Endometrial microvascular endothelial cells (primary cell): ENCODE data around the gene MAST4. TPM values are rescaled to one million over a fixed set of nuclear protein-coding genes. Genes with fewer than 3 reads are reported as not detected.

Experiments
- in situ Hi-C: cut with HindIII; loops from 2 replicates; pipeline ENCODE4 v1.10.0; 2017; ENCODE audit warnings: low sequenced_read_pairs, low pct_unique_long_range_greater_than_20kb; ENCODE audit errors: inconsistent ontology term
- total RNA-seq: library from RNA; depleted of rRNA; stranded (reverse); fragments of >200 nt; gene quantifications from one replicate; pipeline ENCODE4 v1.2.3, GENCODE V29; 2015; ENCODE audit errors: inconsistent ontology term

MAST4 gene
- total RNA-seq, result 29.3 TPM

DNA sequence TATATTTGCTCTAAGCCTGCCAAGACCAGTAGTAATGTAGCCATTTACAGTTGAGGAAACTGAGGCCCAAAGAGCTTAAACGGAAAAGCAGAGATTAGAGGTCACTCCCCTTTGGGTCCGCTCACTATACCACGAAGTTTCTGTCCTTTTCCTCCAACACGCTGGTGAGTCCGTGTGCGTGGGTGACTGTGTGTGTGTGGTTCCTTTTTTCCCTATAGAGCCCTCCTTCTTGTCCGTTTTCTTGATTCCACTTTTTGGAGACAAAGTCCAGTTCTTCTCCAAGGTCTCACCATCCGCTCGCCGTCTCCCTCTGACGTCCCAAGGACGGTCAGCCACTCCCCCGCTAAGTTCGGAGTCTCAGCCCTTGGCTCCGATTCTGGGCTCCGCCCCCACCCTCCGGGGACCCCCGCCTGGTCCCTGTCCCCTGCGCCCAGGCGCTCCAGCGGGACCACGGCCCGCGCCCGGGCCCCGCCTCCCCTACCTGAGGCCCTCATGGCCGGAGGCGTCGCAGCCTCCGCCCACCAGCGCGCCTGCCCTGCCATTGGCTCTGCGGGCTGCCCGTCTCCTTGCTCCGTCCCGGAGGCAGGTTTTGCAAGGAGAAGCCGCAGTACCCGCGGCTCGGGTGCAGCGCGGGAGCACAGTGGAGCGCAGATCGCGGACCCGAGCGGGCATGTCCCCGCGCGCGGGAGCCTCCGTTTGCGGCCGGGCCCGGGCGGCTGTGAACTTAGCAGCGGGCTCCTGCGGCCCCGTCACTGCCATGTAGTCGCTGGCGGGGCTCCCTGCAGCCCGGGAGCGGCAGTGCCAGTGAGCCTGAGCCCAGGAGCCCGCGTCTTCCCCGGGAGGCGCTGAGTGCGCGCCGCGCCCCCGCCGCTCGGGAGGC lies at the start of gene MAST4:
TSS of gene MAST4 (plus strand) at position 638 of the 880 bp plus-strand sequence. CDS start 263 bp downstream, outside the sequence.
- in situ Hi-C loops, result no loop called here

DNA sequence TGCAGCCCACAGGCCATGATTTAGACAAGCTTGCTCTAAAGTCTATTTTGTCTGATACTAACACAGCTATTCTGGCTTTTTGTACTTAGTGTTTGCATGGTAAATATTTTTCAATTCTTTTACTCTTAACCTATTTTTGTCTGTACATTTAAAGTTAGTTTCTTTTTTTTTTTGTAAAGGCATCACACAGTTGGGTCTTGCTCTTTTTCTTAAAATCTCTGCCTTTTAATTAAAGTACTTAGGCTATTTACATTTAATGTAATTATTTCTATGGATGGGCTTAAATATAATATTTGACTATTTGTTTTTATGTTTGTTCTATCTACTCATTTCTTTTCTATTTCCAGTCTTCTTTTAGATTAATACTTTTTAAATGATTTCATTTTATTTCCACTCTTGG lies 49.7 kb upstream of the MAST4 start:
- in situ Hi-C loops, result no loop called here

DNA sequence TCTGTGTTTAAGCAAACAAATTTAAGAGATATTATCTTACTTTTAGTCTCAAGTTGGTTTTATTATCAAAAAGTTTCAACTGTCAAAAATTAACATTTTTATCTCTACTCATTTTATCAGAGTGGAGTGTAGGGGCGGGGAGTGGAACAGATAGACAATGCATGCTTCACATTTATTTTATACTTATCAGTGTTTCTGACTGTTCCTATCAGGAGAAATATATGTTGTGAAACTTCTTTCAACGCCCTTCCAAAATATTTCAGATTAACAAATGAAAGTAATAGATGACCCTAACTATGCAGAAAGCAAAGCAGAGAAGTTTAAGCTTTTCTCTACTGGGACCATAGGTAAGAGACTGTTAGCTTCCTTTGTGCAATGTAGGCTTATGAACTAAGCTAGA lies 44.9 kb upstream of the MAST4 start:
- in situ Hi-C loops, result no loop called here

DNA sequence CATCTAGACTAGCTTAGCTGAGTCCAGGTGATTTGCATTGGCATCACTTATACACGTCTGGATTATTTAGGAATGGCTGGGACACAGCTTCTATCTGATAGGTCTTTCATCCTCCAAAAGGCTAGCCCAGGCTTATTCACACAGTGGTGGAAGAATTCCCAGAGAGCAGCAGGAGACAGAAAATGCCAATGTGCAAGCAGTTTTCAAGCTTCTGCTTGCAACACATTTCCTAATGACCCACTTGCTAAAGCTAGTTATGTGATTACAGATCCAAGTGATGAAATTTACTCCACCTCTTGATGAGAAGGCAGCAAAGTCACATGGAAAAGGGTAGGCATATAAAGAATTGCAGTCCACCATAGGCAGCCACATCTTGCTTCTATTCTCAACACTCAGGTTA lies 44.2 kb upstream of the MAST4 start:
- in situ Hi-C loops, result no loop called here

DNA sequence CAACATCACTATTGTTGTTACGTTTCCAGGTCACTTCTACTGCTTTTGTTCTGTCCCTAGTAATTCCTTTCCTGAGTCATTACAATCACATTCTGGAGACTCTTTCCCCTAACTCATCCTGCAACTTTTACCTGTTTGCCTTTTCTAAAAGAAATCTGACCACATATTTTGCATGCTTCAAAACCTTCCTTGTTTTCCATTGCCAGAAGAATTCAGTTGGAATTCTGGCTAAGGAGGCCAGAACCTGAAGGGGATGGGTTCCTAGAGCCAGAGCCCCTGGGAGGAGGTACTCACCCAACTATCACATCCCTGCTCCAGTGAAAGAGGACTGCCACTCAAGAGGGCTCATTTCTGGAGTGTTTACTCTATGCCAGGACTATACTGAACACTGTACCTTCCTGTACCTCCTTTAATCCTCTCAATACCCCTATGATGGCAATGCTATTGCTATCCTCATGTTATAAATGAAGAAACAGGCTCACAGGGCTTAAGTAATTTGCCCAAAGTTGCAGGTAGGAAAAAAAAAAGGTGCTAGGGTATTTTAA lies 42.8 kb upstream of the MAST4 start:
- in situ Hi-C loops, result no loop called here

DNA sequence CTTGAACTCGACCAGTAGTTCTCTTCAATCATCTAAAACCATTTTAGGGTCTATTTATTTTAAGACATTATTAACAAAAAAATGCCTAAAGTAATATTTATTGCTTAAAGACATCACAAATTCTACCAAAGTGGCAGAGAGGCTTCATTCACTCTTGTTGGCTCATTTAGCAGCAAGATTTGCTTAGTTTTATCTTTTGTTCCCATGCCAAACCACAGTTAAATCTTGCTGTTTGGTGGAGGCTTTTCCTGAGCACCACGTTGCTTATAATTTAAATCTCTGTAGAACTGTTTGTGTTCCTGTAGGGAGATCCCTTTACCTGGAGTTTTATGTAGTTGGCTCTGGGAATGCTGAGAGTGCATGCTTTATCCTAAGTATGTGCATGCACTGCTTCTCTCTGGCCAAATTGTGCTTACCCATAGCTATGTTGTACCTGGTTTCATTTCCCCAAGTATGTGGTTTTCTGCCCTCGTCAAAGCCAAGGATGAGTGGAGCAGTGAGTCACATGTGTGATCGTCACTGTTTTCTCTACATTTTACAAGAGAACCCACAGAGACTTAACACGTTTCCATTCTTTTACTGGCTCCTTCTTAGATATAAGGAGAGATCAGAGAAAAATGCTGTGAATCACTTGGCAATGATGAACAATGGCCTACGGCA lies 42.1 kb upstream of the MAST4 start:
- in situ Hi-C loops, result no loop called here

DNA sequence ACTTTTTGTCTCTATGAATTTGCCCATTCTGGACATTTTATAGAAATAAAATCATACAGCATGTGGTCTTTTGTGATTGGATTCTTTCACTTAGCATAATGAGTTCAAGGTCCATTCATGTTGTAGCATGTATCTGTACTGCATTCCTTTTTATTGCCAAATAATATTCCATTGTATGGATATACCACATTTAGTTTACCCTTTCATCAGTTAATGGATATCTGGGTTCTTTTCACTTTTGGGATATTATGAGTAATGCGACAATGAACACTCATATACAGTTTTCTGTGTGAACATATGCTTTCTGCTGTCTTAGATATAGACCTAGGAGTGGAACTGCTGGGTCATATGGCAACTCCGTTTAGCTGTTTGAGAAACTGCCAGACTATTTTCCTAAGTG lies 41.3 kb upstream of the MAST4 start:
- in situ Hi-C loops, result no loop called here

DNA sequence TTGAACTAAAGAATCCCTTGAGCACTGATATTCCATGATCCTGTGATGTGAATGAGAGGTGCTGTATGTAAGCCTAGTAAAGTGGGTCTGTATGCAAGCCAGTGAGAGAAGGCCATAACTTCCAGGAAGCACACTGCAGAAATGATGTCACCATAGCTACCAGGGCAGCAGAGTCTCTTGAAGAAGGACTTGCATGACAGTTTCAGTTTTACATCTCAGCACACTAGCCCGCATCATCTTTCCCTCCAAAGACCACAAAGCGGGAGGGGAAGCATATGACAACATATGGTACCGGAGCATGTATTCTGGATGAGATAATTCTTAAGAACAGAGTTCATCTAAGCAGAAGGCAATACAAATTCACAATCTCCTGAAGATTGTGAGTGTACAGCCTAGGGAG lies 37.6 kb upstream of the MAST4 start:
- in situ Hi-C loops, result no loop called here

DNA sequence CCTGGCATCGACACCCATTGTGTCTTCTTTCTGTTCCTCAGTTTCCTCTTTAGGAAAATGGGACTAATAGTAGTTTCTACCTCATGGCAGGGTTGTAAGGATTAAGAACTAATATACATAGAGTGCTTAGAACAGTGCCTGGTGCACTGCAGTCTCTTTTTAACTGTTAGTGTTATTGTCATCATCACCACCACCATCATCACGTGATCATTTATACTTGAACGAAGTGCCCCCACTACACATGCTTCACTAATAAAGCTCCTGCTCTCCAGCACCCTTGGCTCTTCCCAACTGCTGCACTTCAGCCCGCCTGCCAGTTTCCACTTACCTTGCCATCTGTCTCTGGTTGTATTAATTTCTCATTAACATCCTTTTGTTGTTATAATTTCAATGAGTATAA lies 35.8 kb upstream of the MAST4 start:
- in situ Hi-C loops, result no loop called here

DNA sequence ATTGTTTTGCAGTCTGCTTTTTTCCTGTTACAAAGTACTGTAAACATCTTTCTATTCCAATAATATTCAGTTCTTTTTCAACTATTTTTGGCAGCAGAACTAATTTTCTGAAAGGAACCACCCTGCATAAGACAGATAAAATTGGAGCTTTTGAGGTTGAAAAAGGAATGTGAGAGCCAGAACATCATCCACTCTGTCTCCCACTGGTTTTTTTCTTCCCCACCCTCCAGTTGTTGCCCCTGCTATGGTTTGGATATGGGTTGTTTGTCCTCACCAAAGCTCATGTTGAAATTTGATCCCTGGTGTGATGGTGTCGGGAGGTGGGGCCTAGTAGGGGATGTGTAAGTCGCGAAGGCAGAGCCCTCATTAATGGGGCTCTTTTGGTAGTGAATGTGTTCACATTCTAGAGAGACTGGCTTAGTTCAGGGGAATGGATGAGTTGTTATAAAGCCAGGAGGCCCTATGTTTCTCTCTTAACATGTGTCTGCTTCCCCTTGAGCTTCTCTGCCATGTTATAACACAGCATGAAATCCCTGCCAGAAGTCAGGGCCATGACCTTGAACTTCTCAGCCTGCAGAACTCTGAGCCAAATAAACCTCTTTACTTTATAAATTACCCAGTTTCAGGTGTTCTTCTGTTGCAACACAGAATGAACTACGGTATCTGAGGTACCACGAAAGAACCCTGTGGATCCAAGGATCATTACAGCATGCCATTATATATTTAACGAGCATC lies 34.8 kb upstream of the MAST4 start:
- in situ Hi-C loops, result no loop called here

DNA sequence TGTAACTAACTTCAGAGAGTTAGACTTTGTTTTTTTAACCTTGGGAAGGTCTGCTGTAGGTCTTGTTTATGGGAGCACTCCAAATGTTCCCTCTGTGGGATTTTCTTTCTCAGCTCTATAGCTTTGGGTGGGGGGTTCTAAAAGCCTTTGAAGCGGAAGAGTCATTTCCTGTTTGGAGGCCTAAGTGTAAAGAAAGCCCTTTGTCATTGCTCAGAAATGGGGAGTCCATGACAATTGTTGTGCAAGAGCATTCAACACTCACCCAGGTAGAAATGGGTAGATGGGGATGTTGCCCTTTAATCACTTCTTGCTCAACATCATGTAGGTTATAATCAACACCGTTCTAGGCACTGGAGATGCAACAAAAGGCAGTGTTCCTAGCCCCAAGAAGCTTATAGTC lies 30.3 kb upstream of the MAST4 start:
- in situ Hi-C loops, result no loop called here

DNA sequence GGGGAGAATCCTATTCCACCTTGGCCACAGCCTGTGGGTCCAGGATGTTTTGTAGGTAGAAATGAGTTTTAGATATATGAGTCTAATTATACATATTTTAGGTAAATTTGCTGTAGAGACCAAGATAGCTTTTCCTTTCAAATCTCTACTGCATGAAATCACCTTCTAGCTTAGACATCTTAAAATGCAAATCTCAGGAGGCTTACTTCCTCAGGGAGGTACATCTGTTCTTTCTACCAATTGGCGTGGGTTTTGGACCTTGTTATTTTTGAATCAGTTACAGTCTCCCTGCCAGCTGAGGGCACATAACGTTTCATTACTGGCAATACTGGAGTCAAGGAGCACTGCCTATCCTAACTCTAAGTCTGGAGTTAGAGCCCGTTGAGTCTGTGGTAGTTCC lies 28.7 kb upstream of the MAST4 start:
- in situ Hi-C loops, result no loop called here

DNA sequence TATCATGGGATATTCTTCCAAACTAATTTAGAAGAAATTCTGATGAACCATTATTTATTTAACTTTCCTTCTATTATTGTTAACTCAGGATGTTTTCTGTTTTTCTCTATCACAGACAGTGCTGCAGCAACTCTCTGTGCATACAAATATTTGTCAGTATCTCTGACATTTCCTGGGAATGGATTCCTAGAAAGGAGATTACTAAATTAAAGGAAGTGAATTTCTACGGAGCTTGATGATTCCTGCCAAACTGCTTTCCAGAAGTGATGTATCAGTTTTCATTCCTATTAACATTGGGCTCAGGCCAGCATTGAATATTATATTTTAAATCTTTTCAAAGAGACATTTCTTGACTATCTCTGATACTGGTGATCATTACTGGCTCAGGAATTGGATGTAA lies 26.0 kb upstream of the MAST4 start:
- in situ Hi-C loops, result no loop called here

DNA sequence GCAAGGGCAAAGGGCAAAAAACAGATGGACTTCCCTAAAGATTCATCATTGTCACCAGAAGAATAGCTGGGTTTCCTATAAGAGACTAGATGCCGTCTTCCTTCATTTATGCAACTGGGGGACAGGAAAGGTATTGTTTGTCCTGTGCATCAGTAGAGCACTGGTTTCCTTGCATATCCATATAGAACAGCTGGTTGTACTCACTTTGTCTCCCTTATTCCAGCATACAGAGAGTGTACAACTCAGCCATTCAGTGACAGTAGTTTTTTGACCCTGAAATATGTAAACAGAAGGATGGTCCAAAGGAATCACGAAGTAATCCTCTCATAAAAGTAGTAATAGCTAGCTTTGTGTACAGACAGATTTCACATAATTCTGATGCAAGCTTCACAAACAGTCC lies 22.5 kb upstream of the MAST4 start:
- in situ Hi-C loops, result no loop called here

DNA sequence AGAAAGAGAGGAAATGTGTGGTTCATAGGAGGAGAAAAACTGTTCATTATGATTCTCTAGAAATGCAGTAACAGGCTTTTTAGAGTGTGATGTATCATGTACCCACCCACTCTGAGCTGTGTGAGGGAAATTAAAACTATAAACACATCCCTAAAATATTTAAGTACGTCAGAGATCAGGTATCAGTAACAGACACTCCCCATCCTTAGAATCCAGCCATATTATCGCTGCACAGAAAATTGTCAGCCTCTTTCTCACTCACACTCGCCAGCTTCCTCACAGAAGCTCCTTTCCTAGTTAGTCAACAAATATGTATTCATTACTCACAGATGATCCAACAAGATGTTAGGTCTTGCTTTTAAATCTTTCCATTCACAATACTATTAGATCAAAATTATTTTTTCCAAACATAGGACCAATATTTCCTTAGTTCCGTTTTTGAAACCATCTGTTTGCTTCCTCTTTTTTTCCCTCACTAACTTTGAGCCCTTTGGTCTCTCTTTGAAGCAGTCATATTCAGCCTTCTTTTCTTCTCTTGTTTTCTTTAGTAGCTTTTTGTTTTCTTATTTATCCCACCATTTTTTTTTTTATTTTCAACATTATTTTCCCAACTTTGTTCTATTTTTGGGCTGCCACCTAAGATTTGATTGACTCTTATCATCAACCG lies 13.6 kb upstream of the MAST4 start:
- in situ Hi-C loops, result no loop called here

DNA sequence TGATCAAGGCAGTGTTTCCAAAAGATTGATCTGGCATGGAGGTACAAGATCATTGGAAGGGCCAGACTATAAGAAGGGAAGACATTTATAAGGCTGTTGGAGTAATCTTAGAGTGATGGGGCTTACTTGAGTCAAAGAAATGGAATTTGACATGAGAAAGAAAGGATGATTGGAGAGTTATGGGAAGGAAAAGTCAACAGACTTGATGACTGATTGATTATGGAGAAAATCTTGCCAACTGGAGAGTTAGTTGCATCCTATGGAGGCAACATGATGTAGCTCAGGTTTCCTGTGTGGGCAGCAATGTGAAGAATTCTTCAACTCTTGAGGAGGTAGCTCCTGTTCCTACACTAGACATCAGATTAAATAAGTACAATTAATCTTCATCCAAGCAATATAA lies 10.9 kb upstream of the MAST4 start:
- in situ Hi-C loops, result no loop called here

DNA sequence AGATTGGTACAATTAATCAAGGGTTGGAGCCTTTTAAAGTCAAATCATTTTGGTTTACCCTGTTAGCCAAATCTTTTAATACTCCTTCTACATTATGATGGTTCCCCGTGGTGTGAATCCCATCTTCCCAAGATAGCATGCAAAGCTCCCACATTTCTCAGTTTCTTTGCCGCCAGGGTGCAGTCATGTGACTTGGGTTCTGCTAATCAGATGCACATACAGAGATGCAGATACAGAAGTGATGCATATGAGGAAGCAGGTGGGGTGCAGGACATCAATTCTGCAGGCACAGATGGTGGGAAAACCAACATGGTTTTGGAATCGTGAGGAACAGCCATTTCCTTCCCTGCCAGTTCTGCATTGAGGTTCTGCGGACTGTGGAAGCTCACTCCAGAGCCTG lies 8.4 kb upstream of the MAST4 start:
- in situ Hi-C loops, result no loop called here

DNA sequence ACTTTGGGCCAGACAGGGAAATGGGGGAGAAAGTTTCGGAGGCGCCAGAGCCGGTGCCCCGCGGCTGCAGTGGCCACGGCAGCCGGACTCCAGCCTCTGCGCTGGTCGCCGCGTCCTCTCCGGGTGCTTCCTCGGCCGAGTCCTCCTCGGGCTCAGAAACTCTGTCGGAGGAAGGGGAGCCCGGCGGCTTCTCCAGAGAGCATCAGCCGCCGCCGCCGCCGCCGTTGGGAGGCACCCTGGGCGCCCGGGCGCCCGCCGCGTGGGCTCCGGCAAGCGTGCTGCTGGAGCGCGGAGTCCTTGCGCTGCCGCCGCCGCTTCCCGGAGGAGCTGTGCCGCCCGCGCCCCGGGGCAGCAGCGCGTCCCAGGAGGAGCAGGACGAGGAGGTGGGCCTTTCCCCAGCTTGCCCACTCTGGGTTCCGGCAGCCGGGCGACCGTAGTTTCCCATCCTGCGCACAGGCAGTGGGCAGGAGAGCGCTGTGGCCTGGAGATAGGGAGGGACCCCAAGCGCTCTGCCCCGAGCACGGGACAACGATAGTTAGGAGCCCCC lies 516 bp downstream of the MAST4 start:
- in situ Hi-C loops, result no loop called here
